HUDEP-2 (cell line): Measurements from ENCODE around the gene INAFM2.

Source experiments
- DNase-seq, 76 experiments: peaks; one replicate each; lab custom pipeline; 2025; ENCODE audit not compliant: unreplicated experiment in 76 of 76; lab: John Stamatoyannopoulos, UW

Gene INAFM2

DNA sequence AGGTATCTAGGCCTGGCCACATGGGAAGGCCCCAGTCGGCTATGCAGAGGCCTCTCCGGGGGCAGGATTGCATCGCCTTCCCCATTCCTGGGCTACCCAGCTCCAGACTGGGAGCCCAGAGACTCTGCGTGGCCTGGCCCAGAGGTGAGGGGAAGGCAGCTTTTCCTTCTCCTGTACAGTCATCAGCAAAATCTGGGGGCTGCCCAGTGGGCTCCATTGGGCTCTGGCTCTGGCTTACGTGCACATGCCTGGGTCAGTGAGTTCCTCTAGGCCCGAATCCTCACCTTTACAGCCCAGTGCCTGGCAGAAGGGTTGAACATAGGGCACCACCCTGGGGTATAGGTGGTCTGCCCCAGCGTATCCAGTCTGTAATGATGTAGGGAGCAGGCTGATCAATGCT is 36.7 kb upstream of the INAFM2 start:
- no peak for DNase-seq

DNA sequence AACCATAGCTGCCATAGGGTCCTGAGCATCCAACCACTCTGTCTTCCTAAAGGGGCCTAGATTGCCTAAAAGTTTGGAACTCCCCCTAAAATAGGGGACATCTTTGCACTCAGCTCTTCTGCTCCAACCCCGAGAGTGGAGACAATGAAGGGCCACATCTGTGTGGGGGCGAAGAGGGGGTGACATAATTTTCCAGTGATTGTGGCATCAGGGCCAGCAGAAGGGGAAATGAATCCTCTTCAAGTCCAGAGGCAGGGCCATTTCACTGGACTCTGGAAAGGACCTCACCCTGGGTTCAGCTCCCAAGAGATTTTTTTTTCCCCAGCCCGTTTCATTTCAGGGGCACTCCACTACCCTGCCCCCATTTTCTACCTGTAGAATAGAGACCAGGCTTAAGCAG is 36.0 kb upstream of the INAFM2 start:
- no peak for DNase-seq

DNA sequence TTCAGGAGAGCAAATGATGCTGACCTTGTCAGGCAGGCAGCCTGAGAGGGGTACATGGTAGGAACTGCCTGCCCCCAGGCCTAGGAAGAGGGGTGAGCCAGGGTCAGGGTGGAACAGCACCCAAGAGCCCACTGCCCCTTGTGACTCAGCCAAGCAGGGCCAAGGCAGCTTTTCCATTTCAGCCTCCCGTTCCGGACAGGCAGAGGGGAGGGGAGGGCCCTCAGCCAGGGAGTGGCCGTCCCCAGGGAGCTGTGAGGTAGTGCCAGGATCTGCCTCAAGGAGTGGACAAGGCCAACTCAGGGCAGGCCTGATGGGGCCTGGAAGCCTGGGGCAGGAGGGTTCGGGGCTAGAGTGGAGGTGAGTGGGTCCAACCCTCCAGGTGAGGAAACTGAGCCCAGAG is 35.5 kb upstream of the INAFM2 start:
- DNase-seq: no peak

DNA sequence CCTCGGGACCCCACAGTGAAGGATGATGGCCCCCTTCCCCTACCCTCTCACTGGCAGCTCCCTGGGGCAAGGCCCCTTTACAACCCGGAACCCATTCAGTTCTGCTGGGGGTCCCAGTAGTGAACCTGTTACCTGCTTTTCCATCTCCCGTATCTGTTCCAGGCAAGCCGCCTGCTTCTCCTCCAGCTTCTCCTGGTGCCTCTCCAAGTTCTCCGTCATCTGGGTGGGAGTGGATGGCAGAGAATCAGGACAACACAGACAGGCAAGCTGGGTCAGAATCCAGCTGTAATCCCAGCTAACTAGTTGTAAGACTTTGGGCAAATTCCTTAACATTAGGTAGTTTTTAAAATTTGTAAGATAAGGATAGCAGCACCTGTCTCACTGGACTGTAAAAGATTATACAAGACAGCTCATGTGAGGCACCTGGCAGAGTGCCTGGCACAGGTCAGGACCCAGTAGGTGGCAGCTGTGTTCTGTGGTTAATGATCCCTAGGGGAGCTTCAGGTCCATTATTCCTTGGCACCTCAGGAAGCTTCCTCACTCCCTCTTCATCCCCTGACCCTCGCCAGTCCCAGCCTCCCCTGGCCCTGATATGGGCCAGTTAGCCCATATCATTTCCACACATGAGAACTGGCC is 34.2 kb upstream of the INAFM2 start:
- no peak for DNase-seq

DNA sequence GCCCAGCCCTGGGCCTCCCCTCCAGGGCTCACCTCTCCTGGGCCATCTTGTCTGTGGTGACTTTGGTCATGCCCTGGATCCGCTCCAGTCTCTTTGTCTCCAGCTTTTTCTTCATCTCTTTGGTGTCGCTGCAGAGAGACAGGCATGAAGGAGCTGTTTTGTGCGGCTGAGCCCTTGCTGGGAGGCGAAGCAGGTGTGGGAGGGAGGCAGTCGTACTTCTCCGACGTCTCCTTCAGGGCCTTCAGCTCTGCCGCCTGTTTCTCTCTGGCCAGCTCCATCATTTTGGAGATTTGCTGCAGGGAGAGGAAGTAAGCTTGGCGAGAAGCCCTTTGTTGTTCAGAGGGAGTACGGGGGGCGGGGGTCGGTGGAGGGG is 33.0 kb upstream of the INAFM2 start:
- no peak for DNase-seq

DNA sequence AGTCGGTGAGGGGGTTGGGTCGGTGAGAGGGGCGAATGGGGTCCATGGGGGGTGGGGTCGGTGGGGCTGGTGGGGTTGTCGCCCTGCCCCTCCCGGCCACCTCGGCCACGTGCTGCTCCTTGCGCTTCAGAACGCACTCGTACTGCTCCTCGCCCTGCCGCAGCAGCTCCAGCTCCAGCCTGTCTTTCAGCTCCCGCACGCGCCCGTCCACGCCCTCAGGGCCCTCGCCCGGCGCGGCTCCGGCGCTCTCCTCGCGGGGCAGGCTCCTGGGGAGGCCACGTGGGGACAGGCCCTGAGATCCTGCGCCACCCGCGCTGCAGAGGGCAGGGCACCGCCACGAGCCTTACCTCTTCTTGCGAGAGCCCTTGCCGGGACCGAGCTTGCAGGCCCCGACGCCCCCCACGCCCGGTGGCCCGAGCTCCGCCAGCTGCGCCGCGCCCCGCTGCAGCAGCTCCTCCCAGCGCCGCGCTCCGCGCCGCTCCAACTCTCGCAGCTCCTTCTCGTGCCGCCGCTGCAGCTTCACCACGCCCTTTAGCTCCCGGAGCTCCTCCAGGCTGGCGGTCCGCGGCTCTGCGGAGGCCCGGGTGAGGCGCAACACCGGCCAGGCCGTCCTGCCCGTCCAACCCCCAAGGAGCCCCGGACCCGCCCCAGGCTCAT is 32.4 kb upstream of the INAFM2 start:
- DNase-seq: no peak

DNA sequence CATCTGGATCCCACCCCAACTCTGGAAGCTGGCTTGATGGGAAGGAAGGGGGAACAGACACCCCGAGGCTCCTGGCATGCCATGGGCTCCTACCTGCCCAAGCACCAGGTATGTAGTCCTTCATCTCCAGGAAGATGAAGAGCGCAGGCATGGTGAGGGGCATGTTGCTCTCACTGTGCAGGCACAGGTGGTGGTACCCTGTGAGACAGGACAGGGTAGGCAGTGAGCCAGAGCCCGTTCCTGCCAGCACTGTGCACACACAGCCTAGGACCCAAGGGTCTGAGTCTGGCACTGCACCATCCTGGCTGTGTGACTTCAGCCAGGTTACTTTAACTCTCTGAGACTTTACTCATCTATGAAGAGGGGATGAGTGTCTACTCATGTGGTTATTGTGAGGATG is 31.2 kb upstream of the INAFM2 start:
- no peak for DNase-seq

DNA sequence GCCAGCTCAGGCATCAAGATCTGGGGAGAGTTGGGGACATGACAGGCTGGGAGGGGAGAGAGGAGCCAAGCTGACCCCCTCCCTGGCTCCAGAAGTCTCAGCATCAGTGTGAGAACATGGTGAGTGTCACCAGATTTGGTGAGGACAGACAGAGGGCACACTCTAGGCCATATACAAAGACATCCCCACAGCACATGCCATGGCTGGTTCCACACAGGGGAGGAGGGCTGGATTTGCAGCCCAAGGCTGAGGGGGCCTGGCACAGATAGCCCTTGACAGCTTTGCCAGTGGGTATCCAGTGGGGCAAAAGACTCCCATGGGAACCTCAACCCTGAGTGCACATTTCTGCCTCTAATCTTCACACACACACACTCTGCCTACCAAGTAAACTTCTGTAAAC is 30.5 kb upstream of the INAFM2 start:
- no peak for DNase-seq

DNA sequence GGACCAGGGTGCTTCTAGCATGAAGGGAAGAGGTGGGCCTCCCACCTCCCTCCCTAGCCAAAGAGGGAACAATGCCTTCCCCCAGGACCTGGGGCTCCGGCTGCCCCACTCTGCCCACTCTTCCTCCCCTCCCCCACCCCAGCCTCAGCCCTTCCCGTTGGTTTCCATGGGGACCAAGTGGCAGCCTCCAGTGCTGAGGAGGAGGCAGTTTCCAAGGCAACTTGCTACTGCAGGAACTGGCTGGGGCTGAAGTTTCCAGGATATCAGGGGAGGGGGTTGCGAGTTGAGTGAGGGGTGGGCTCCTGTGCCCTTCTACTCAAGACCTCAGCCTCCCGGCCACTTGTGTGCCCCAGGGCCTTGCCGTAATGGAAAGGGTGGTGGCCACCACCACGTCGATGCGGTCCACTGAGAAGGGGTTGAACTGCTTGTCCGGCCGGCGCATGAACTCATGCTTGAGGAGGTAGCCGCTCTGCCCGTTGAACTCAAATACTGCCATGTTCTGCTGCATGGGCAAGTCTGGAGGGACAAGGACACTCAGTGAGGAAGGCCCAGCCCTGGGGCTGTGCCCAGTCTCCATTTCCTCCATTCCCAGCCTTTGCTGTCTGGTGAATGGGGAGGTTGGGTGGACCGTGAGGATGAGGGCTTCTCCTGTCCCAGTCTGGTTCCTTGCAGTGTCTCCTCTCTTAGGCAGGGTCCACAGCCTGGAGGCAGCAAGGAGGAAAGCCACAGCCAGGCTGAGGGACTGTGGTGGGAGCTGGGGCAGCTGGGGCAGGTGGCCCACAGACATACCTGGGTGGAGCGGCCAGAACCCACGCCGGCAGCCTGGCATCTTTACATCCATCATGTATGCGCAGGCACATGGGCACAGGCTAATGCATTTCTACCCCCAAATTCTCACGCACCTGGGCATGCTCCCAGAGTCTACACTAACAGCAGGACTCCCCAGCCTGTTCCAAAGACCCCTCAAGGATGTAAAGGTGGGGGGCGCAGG is 29.3 kb upstream of the INAFM2 start:
- DNase-seq: no peak

DNA sequence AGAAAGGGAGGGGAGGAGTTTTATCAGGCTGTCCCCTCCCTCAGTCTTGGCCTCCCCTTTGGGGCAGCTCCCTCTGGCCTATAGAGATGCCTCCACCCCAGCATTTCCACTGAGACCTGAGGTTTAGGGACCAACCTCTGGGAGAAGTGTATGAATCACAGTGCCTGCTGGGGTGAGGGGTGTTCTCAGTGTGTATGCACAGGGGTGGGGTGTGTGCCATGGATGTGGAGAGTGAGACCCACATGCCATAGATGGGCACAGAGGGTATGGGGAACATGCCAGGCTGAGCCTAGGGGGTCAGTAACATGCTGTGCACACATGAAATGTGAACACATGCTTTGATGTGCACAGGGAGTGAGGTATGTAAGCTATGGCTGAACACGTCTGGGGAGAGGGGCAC is 28.2 kb upstream of the INAFM2 start:
- no peak for DNase-seq

DNA sequence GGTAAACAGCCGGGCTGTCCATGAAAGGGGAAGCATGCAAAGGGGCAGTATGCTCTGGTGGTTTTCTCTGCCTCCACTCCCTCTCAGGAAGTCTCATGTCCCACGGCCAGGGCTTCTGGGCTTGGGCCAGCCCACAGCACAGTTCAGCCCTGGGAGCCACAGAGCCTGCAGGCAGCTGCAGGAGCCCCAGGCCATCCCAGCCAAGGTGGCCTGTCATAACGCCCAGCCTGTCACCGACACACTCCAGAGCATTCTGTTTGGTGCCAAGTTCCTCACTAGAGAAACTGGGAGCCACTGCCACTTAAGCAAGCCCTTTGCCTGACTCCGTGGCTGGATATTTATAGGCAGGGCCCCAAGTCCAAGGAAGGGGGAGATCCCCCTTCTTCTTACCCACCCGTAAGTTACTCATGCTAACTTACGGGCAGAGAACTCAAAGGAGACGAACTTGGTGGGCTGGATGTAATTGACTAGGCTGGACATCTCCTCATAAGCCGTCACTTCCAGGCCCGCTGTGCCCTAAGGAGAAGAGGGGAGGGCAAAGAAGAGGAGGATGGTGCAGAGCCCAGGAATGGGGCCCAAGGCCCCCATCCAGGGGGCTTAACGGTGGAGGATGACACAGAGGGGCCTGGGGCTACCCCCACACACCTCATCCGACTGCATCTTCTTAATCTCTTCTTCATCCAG is 27.5 kb upstream of the INAFM2 start:
- DNase-seq: no peak

DNA sequence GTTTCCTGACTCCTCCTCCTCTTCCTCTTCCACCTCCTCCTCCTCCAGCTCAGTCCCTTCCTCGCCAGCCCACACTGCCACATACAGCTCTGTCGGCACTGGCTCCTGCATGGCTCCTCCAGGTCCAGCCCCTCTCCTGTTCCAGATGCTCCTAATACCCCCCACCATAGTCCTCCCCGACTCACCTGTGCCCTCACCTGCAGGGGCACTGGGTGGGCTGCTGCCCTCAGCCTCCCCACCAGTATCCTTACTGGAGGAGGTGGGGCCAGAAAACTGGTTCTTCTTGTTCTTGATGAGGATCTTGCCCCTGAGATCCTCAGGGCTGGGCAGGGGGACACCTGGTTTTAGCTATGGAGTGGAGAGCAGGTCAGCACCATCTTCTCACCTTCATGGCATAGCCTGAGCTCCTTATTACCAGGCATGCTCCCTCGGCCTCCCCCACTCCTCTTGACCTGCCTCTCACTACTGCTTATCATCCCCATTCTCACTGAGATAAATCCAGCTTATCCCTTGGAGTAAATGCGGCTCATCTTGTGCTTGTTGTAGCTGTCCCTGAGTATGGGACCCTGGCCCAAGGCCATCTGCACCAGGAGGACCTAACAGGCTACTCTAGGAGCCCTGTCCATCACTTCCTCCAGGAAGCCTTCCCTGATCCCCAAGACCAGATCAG is 26.8 kb upstream of the INAFM2 start:
- no peak for DNase-seq

DNA sequence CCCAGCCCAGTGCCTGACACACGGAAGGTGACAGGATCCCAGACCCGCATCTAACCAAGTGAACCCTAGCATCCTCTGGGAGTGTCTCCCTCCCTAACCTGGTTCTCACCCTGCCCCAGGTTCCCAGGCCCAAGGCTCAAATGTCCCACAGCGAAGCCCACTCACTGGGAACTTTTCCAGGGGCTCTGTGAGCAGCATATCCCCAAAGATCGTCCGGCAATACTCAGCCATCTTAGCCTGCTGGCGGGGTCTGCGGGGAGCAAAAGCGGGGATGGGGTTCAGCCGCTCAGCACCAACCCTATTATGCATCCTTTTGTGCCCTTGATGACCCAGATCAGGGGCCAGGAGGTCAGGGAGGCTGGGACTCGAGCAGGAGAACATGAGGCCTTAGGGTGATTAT is 26.1 kb upstream of the INAFM2 start:
- no peak for DNase-seq

DNA sequence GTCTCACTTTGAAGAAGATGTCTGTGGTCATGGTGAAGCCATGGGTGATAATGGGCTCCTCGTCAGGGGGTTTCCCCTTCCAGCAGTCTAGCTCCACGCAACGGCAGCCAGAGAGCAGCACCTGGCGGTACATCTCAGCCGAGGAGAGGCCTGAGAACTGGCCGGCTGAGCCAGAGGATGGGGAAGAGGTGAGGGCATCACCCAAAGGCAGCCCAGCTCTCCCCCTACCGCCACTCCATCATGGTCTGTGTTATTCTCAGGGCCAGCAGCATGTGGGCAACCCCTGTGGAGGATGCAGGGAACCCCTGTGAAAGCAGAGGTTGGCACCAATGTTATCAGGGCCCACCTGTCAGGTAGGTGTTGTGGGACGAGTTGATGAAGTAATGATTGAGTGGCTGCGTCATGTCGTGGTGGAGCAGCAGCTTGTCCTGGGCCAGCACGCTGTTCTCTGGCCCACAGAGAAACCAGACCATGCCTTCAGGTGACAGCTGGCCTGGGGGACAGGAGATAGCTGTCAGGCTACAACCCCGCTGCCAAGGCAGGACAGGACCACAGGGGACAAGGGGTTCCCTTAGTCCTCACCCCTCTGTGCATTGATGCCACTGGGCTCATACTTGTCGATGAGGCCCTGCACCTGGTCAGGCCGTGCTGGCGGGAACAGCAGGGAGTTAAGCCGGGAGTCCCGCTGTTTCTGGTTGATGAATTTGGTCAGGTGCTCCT is 25.1 kb upstream of the INAFM2 start:
- no peak for DNase-seq

DNA sequence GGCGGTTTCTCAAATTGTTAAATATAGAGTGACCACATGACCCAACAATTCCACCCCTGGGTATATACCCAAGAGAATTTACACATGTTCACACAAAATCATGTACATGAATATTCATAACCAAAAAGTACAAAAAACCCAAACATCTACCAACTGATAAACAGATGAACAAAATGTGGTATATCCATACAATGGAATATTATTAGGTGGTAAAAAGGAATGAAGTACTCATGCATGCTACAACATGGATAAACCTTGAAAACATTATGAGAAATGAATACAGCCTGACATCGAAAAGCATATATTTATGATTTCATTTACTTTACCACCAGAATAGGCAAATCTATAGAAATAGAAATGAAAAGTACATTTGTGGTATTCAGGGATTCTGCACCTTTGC is 23.1 kb upstream of the INAFM2 start:
- DNase-seq: no peak

DNA sequence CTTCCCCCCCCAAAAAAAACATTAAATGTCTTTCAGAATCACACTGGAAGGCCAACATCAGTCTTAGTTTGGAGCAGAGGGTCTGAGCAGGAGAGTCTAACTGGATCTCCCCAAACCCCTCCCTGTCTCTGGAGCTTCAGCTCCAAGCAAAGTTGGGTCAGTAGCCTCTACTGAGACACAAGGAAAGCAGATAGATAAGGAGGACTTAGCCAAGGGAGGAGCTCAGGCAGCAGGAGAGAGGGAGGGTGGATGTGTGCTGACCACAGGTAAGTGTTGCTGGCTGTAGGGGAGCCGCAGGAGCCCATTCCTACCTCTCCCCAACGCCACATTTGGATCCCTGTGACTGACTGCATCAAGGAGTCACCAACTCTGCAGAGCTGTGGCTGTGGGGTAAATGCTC is 22.7 kb upstream of the INAFM2 start:
- no peak for DNase-seq

DNA sequence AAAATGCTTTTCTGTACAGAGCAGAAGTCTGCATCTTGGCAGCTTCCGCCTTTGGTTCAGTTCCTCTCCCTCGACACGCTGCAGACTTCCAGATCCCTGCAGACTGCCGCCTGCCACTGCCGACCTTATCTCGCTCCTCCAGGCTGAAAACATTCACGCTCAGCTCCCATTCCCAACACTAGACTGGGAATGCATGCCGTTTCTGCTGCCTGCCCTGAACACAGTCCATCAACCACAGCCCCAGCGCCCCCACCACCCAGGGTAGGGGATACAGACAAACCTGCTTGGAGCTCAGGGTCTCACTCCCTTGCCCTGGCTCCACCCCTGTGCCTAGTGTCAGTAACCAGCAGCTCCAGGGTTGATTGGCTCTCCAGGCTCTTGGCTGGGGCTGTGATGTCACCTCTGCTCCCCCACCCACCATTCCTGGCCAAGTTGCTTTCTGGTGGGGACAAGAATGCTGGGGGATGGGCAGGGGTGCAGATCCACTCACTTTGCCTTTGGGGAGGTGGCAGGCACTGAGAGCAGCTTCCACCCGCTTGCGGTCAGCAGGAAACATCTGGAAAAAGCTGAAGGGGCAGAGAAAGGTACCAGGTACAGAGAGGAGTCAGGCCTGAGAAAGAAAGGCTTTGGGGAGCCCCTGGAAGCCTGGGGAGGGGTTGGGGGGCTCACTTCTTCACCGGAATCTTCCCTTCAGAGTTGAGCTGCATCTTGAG is 21.9 kb upstream of the INAFM2 start:
- DNase-seq: no peak

DNA sequence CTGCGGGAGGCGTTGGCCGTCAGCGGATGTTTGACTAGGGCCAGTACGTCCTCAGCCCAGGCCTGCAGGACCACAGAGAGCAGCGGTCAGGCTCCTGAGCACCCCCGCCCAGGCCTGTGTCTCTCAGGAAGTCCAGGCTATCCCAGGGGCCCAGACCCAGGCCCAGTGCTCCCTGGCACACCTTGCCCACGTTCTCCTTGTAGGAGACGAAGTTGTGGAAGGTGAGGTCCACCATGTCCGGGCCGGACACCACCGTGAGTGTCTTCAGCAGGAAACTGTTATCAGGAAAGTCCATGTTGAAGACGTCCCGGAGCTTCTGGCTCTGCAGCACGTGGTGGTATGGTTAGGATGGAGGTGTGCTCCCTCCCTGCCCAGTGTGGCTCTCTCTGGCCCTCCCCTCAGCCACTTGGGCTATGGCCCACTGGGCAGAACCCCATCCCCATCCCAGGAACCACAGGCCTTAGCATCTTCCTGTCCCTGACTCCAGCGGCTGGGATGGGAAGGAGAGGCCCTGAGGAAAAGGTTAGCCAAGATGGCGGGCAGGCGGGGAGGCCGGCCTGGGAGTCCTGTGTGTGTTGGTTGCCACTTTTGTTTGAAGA is 21.1 kb upstream of the INAFM2 start:
- DNase-seq: no peak

DNA sequence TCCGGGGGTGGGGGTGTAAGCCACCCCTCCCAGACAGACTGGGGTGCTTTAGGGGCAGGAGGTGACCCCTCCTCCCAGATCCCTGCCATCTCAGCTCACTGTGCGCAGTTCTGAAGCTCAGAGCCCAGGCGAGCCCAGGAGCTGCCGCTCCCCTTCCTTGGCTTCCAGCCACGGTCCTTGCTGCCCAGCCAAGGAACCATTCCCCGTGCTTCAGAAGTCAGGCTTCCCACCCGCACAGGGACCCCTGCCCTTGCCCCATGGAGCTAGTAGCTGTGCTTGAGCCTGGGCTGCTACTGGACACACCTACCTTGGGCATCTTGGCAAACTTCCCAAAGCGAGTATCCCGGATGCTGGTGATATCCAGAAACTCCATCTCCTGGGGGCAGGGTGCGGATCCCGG is 20.5 kb upstream of the INAFM2 start:
- no peak for DNase-seq
